ENCODE measurements around the gene SORL1. TPM values are rescaled to one million over a fixed set of nuclear protein-coding genes. Genes with fewer than 3 reads are reported as not detected.
A peak's percentile ranks its signal among the peaks of the same experiment; 100 is the strongest.
"Not testable (repeated sequence)": the region's sequence is repeated elsewhere in the genome, so short reads cannot be mapped to it uniquely, and the experiment has no call there.

The SORL1 gene
- total RNA-seq, 1 donor from 2014 or later: 76.3 TPM

DNA sequence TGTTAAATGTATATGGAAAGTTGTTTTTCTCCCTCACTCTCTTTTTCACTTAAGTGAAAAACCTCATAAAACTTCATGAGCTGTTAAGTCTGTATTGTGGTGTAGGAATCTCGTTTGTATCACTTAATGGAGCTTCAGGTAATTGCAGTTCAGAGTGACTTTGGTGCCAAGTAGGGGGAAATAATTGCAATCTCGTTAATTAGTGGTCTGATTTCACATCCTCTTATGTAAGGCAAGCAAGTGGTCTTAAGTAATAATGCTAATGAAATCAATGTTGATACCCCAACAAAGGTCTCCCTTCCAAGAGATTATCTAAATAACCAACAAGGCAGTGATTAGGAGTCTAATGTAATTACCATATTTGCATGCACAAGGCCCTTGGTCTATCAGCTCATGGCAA is 174.9 kb downstream of the SORL1 start:
- no peak for DNase-seq

DNA sequence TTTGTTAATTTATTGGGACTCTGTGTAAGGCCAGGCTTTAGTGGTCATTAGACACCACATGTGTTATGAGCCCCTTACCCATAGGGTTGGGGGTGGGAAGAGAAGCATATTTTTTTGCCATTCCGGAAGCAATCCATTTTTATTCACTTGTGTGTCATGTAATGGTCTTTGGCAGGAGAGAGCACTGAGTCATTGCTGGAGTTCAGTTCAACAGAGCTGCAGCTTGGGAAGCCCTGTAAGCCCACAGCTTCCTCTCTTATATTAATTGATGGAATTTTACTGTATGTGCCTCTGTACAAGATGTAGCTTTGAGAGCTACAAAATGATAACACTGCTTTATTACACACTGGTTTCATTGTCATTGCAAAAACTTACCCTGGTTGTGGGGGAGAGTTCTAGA is 177.9 kb downstream of the SORL1 start:
- no peak for DNase-seq

DNA sequence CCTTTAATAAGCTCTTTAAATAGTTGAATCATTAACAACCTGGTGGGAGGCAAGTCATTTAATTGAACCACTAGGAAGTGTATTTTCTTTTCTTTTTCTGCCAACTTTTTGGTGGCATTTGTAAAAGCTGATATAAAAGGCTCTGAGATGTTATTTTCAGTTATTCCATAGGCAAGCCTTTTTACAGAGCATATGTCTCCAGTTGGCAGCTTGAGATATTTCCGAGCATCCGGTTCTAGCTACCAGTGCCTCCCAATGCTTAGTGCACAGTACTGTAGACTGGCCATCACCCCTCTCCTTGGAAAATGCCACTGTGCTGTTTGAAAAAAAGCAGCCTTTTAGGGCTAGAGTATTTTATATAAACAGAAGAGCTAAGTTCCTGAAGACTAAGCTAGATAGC is 179.3 kb downstream of the SORL1 start:
- DNase-seq: no peak

GRCh38 chr11:121634273-121634672 is 182.2 kb downstream of the SORL1 start:
- DNase-seq: no peak

DNA sequence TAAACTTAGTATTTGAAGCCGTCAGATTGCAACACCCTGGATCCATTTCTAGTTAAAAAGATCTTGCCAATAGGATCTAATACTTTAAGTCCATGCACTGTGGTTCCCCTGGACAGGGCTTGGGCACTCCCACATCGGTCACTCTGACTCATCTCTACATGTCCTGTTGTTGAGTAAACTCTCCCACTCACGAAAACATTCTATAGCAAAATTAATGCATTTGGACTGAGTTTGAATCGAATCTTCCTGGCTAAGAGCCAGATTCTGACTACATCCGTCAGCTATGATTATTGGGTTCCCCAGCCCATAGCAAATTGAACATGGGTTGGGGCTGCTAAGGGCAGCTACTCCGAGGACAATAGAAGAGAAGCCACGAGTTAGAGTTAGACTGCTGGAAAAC is 182.8 kb downstream of the SORL1 start:
- no peak for DNase-seq

GRCh38 chr11:121636081-121636799 is 184.1 kb downstream of the SORL1 start:
- DNase-seq: no peak

DNA sequence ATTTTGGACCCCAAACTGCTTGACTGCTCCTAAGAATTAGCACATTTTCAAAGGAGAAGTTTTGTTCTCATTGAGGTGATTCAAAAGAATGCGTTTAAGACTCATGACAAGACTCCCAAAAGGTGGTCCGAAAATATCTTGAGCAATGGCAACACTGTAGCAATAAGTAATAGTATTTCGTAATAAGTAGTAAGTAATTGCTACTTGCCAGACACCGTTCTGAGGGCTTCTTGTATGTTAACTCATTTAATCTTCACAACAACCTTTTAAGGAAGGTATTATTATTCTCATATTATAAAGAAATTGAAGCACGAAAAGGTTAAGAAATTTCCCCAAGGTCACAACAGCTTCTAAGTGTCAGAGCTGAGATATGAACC is 184.7 kb downstream of the SORL1 start:
- no peak for DNase-seq

GRCh38 chr11:121637587-121637986 is 185.5 kb downstream of the SORL1 start:
- DNase-seq: not testable (repeated sequence)

DNA sequence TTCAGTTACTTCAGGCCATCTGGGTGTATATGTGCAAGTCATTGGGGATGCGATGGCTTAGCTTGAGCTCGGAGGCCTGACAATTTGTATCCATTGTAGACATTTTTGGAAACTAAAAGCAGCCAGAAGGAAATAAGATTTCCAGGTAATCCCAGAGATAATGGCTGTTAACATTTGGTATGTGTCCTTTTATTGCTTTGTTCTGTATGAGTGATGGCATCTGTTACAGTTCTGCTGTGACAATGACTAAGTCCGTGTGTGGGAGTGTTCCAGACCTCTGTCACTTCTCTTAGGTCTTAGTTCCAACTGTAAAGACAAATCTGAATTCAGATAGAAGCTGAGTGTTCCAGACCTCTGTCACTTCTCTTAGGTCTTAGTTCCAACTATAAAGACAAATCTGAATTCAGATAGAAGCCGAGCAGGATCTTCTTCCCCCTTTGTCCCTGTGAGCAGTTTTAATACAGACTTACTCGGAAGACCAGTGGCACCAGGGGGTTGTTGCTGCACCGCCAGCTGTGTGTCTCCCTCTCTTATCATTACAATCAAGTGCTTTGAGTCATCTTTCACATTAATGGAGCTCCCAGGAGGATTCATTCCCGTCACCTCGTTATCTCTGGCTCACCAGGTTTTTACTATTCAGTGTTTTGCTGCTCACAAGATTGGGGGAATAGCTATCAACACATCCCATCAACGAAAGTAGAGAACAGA is 191.5 kb downstream of the SORL1 start:
- DNase-seq: no peak

- no peak for DNase-seq
Measured at GRCh38 chr11:121644187-121644512, 192.0 kb downstream of the SORL1 start.

DNA sequence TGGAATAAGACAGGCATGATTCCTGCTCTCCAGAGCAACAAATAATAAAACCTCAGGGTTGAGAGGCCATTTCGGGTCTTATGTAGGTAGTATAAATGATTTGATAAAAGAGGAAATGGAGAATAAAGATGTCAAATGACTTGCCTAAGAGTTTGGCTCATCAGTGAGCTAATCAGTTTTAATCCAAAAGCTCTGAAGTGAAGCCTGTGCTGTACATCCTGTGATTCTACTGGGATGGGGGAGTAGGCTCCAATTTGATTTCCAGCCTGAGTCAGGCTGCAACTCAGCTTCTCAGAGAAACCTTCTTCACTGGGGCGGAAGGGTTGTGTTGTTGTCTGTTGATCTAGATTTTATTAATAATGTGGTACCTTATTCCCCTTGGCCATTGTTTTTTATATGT is 192.9 kb downstream of the SORL1 start:
- DNase-seq: no peak

- no peak for DNase-seq
Measured at GRCh38 chr11:121645596-121645995, 193.5 kb downstream of the SORL1 start.

DNA sequence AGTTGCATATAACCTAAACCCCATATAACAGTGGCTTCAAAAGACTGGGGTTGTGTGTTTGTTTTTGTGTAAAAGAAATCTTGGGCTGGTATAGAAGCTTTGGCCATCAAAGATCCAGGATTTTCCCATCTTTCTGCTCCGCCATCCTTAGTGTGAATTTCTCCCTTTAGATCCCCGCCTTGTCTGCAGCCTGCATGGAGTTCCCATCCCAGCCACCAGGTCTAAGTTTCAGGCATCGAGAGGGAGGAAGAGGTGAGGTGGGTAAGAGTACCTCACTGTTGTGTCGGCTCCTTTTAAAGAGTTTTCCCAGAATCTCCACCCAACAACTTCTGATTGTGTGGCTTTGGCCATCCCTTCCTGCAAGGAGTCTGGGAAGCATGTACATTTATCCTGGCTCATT is 196.2 kb downstream of the SORL1 start:
- no peak for DNase-seq

GRCh38 chr11:121649798-121650197 is 197.7 kb downstream of the SORL1 start:
- no peak for DNase-seq

GRCh38 chr11:121650351-121651256 is 198.5 kb downstream of the SORL1 start:
- DNase-seq: no peak

DNA sequence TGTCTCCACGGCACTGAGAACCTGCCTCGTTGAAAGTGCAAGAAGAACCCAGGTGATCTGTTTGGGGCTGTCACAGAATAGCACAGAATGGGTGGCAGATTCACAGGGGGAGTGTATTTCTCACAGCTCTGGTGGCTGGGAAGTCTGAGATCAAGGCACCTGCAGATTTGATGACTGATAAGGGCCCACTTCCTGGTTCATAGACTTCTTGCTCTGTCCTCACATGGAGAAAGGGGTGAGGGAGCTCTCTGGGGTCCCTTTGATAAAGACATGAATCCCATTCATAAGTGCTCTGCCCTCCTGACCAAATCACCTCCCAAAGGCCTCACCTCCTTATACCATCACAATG is 199.1 kb downstream of the SORL1 start:
- DNase-seq: no peak

DNA sequence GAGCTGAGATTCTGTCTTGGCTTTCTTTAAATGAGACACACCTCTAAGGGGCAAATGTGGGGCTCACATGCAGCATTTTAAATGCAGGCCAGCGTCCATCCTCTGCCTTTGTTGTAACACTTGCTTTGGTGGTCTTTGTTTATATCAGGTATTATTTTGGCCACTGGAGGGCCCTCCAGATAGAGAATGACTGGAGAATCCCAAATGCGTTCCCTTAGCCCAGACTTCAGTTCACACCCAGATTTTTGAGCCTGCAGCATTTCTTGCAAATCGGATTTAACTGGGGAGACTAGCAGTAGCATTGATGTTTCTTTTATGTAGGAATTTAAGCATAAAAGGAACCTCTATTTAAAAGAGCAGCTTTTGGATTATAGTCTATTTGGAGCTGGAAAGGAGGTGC is 200.9 kb downstream of the SORL1 start:
- no peak for DNase-seq

DNA sequence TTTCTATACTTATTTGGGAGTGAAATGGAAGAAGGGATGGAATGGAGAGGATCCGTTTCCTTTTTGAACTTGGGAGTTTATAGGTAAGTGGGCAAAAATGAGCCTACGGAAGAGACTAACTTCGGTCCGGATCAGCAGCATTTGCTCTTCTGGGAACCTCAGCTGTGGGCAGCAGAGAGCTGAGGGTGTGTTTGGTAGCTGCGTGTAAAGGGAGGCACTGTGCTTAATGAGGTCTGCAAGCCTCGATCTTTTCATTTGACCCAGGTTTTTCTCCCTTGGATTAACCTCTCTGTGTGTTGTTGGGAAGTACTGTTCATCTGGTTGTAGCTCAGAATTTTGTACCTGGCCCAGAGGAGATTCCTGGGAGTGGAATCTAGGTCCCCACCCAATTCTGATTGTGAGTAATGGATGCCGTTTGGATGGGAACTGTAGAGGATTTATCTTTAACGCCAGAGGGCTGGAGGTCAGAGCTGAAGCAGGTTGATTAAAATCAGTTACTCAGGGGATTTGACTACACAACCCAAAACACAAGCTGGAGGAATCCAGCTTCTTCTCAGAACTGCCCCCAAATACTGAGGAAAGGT is 202.2 kb downstream of the SORL1 start:
- DNase-seq: no peak

GRCh38 chr11:121654843-121655536 is 202.9 kb downstream of the SORL1 start:
- no peak for DNase-seq

- DNase-seq: peak; percentile 83
Measured at GRCh38 chr11:121655537-121656327, 203.6 kb downstream of the SORL1 start.

DNA sequence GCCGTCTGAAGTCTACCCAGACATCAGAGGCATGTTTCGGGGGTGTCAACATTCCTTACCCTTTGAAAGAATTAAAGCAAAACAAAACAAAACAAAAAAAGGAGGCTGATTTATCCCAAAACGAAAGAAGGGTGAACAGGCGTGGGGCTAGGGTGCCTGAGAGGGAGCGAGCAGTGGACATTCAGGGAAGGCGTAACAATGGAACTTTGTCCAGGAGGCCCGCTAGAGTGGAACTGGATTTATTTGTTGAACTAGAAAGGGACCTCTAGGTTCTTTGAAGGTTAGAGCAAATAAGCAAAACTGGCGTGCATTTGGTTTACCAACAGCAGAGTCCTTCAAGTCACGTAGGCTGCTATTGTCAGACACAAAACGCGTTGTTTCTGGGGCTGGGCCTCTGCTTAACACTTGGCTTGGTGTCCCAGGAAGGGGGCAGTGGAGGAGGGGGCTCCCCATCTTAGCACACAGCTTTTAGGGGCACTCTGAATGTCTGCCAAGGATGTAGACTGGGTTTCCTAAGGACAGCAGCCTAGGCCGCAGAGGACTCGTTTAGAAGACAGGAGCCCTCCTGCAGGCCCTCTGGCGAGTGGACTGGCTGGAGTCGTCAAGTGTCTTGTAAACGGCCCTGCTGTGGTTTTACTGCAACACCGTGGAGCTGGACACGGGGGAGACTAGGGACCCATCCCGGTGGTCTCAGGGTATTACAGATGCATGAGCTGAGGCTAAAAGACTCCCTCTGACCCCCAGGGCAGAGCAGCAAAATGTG is 204.4 kb downstream of the SORL1 start:
- no peak for DNase-seq

Data from occipital lobe (tissue), 2 donors.